Measurements from ENCODE around the gene PKDREJ. TPM values are rescaled to one million over a fixed set of nuclear protein-coding genes. Genes with fewer than 3 reads are reported as not detected.

Gene PKDREJ
- total RNA-seq, 1 donor from 2014 or later, result not detected

DNA sequence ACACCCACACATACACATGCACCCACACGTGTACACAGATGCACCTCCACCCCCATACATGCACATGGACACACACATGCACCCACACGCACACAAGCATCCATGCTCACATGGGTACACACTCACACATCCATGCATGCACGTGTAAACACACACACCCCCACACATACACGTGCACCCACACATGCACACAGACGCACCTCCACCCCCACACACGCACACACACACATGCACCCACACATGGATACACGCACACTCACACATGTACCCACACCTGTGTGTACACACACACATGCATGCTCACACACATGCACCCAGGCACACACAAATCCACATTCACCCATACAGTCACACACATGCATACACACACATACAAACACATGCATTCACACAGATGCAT is 37.5 kb downstream of the PKDREJ start:
- Histone ChIP-seq H3K36me3 (peaks cover 24% of the 10 kb centered on the region), H3K27ac (no peak overlapping the region), H3K4me3 (no peak overlapping the region), H3K27me3 (ENCODE audit: low read depth) (no peaks in the 10 kb centered on the region), H3K9me3 (no peaks in the 10 kb centered on the region), H3K4me1 (no peaks in the 10 kb centered on the region)
- intact Hi-C loops (cut with DNase I), result no loop called here
- no peak for DNase-seq
- TF ChIP-seq, protein P1, sequence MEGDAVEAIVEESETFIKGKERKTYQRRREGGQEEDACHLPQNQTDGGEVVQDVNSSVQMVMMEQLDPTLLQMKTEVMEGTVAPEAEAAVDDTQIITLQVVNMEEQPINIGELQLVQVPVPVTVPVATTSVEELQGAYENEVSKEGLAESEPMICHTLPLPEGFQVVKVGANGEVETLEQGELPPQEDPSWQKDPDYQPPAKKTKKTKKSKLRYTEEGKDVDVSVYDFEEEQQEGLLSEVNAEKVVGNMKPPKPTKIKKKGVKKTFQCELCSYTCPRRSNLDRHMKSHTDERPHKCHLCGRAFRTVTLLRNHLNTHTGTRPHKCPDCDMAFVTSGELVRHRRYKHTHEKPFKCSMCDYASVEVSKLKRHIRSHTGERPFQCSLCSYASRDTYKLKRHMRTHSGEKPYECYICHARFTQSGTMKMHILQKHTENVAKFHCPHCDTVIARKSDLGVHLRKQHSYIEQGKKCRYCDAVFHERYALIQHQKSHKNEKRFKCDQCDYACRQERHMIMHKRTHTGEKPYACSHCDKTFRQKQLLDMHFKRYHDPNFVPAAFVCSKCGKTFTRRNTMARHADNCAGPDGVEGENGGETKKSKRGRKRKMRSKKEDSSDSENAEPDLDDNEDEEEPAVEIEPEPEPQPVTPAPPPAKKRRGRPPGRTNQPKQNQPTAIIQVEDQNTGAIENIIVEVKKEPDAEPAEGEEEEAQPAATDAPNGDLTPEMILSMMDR (IDR thresholded peaks at IDR 0.05), result no peak
- ATAC-seq, result peak in 1 of 2 donors; percentile 27

DNA sequence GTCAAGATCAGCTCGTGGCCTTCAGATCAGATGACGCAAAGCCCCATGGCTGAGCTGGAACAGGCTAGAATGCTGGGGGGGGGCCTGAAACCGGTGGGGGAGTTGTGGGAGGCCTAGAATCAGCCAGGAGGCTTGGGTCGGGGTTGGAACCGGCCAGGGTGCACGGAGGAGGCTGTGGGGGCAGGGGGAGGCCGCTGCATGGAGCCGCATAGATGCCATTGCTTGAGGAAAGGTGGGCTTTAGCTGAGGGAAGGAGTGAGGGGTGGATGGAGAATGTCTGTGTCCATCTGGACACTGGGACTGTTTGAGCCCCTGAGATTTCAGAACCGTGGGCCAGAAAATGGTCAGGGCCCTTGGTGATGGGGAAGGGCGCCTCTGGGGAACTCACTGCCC is 38.2 kb downstream of the PKDREJ start:
- peaks cover 32% of the 10 kb centered on the region for H3K36me3 ChIP-seq
- H3K4me3 ChIP-seq, result no peak overlapping the region

DNA sequence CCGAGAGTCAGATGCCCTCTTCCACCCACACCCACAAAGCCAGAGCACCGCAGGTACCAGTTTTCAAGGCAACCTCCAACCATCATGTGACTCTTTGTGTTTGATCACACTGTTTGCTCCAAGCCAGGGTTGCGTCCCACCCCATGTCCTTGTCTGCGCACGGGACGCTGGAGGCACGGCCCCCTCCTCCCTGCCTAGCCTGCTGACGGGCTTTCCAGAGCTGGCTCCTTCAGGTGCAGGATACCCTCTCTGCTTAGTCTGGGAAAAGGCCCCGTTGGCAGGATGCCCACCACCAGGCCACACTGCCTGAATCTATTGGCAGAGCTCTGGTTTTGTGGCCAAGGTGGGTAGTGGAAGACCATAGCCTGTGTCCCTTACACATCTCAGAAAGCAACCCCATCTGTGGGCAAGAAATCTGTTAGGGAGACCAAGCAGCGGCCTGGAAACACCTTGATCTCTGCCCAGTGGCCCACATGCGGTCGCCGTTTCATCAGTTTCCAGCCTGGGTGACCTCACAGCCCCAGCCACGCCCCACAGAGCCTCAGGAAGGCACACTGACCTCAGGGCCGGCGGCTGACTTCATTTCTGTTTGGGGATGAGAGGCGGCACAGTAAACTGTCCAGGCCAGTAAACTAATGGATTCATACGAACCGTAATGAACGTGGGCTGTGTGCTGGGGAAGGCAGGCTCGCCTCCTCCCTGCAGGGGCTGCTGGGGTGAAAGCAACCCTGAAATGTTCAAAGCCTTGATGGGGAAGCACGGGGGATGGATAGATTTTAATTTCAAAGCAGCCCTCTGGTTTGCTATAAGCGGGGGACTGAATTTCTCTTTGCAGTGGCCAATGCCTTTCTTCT is 38.9 kb downstream of the PKDREJ start:
- intact Hi-C loops (cut with DNase I), result no loop called here
- H3K4me3 ChIP-seq, result no peak overlapping the region
- TF ChIP-seq, protein P1 (IDR thresholded peaks at IDR 0.05), result no peak
- no peaks in the 10 kb centered on the region for H3K4me1 ChIP-seq
- DNase-seq, result no peak
- H3K9me3 ChIP-seq, result no peaks in the 10 kb centered on the region
- ATAC-seq, result no peak
- no peak overlapping the region for H3K27ac ChIP-seq
- peaks cover 38% of the 10 kb centered on the region for H3K36me3 ChIP-seq
- H3K27me3 ChIP-seq (ENCODE audit: low read depth), result no peaks in the 10 kb centered on the region

More for the DNA sequence above, 38.2 kb downstream of the PKDREJ start:
- no peaks in the 10 kb centered on the region for H3K4me1 ChIP-seq
- no peak overlapping the region for H3K27ac ChIP-seq
- intact Hi-C loops (cut with DNase I), result no loop called here
- TF ChIP-seq, protein P1 (IDR thresholded peaks at IDR 0.05), result no peak
- no peaks in the 10 kb centered on the region for H3K27me3 ChIP-seq (ENCODE audit: low read depth)
- ATAC-seq, result no peak
- DNase-seq, result no peak
- no peaks in the 10 kb centered on the region for H3K9me3 ChIP-seq

DNA sequence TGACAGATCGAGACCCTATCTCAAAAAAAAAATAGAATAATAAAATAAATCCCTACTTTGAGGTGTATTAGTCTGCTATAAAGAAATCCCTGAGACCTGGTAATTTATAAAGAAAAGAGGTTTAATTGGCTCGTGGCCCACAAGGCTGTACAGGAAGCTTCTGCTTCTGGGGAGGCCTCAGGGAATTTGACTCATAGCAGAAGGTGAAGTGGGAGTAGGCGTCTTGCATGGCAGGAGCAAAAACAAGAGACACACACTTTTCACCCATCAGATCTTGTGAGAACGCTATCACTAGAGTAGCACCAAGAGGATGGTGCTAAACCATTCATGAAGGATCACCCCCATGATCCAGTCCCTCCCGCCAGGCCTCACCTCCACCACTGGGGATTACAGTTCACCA is 42.2 kb downstream of the PKDREJ start:
- H3K27me3 ChIP-seq (ENCODE audit: low read depth), result no peaks in the 10 kb centered on the region
- TF ChIP-seq, protein P1 (IDR thresholded peaks at IDR 0.05), result no peak
- ATAC-seq (no peak), DNase-seq (no peak)
- no peaks in the 10 kb centered on the region for H3K9me3 ChIP-seq
- H3K27ac ChIP-seq, result no peak overlapping the region
- no peaks in the 10 kb centered on the region for H3K4me1 ChIP-seq
- peaks cover 67% of the 10 kb centered on the region for H3K36me3 ChIP-seq
- intact Hi-C loops (cut with DNase I), result no loop called here
- no peak overlapping the region for H3K4me3 ChIP-seq

DNA sequence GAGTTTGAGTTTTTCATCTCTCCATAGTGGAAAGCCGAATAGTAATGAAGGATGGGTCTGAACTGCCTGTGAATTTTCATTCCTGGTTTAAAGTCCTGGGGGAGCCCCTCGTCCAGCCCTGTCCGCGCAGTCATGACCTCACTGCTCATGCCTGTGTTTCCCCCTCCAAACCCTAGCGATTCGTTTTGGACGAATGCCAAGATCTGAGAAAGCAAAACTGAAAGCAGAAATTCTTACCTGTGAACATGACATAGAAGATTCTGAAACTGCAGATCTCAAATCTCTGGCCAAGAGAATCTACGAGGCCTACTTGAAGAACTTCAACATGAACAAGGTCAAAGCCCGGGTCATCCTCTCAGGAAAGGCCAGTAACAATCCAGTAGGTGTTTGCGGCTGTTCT is 43.5 kb downstream of the PKDREJ start:
- no peaks in the 10 kb centered on the region for H3K4me1 ChIP-seq
- no peaks in the 10 kb centered on the region for H3K9me3 ChIP-seq
- intact Hi-C loops (cut with DNase I), result no loop called here
- H3K4me3 ChIP-seq, result no peak overlapping the region
- TF ChIP-seq, protein P1 (IDR thresholded peaks at IDR 0.05), result no peak
- DNase-seq (no peak), ATAC-seq (no peak)
- H3K36me3 ChIP-seq, result peaks cover 77% of the 10 kb centered on the region
- no peaks in the 10 kb centered on the region for H3K27me3 ChIP-seq (ENCODE audit: low read depth)
- no peak overlapping the region for H3K27ac ChIP-seq
